ENCODE measurements around the gene LRP11. TPM values are rescaled to one million over a fixed set of nuclear protein-coding genes. Genes with fewer than 3 reads are reported as not detected.
A peak's percentile ranks its signal among the peaks of the same experiment; 100 is the strongest.

The LRP11 gene
- total and polyA plus RNA-seq, 10 of the 15 experiments (the other 5 are each of a cell fraction or from before 2014, with no cell fraction given): under 0.01 to 0.23 (median 0.03) TPM; not detected in 6

- ChIA-PET RAD21 (ENCODE audit: unreplicated experiment) (no interaction called here), CTCF (interaction anchor here (0.7 kb wide), 1 partner anchor 136 kb away, joined by 3 read pairs; no protein-coding TSS in a partner anchor), POLR2A (no interaction called here), SMC1A (ENCODE audit: uncharacterized antibody, unreplicated experiment) (no interaction called here)
- BruUV-seq (replicated peaks): no TSS peak
- Histone ChIP-seq H4K20me1 (ENCODE audit: control insufficient read depth, insufficient read depth) (no peaks in the 10 kb centered on the region), H2AFZ (ENCODE audit: control insufficient read depth, low read depth, low read length) (no peak overlapping the region), H3K27me3 (replicated peaks in 1 of 2; ENCODE audit: control insufficient read depth in 2 of 2, insufficient read depth in 2 of 2, low read length in 1 of 2) (peaks cover 5 to 12% of the 10 kb centered on the region in 2 experiments), H3K36me3 (ENCODE audit: control insufficient read depth in 2 of 2, insufficient read depth in 2 of 2, low read length in 1 of 2) (no peaks in the 10 kb centered on the region), H3K4me3 (no peak overlapping the region), H3K9ac (ENCODE audit: control insufficient read depth, insufficient read depth, low read length) (no peak overlapping the region), H3K9me3 (replicated peaks; ENCODE audit: control insufficient read depth, insufficient read depth, low read length) (no peaks in the 10 kb centered on the region; the same call in 2 of the 3 replicates), H3K4me1 (ENCODE audit: control insufficient read depth, insufficient read depth, low read length) (no peaks in the 10 kb centered on the region; the same call in 1 of the 2 replicates), H3K79me2 (ENCODE audit: control insufficient read depth, insufficient read depth, low read length) (no peaks in the 10 kb centered on the region), H3K27ac (ENCODE audit: control insufficient read depth, insufficient read depth) (no peak overlapping the region), H3K4me2 (ENCODE audit: control insufficient read depth, insufficient read depth) (no peak overlapping the region)
- in situ Hi-C loops (cut with MboI) (no loop called here), intact Hi-C loops (cut with micrococcal nuclease; ENCODE audit: unreplicated experiment) (loop anchor here (10.0 kb wide), 1 partner anchor 136 kb away; no protein-coding TSS in a partner anchor)
- FAIRE-seq: no peak
- 46% methylated on average over 14 of the region's 14 CpGs for WGBS (ENCODE audit: insufficient coverage, insufficient replicate concordance, low lambda C conversion rate, missing lambda C conversion rate)
- ATAC-seq: no peak
- TF ChIP-seq ZBTB33 (IDR thresholded peaks at IDR 0.05): no peak
- no peak for TF ChIP-seq CBX3 (IDR thresholded peaks at IDR 0.05; ENCODE audit: borderline replicate concordance, low read depth)
- peak in 1 of 3 experiments; percentile 19; a peak in 1 of 6 replicates for TF ChIP-seq CTCF (IDR thresholded peaks at IDR 0.05 in 2 of 3, conservative IDR thresholded peaks at IDR 0.05 in 1 of 3; ENCODE audit: control insufficient read depth in 2 of 3, extremely low read depth in 1 of 3, insufficient read depth in 1 of 3, low read depth in 3 of 3, low read length in 3 of 3)
- DNase-seq (ENCODE audit: low read depth, low spot score): no peak
These were observed 3.1 kb downstream of the LRP11 start for GRCh38 chr6:149860834-149861602.
